GM12892 (cell line): Measurements from ENCODE around the gene SLC2A4RG.

ENCODE experiments used
- POLR2A ChIP-seq: IDR thresholded peaks from 2 replicates; pipeline ENCODE4 v1.6.1; 2011; ENCODE audit warnings: low read depth, low read length, control low read depth
- POLR2AphosphoS5 ChIP-seq: IDR thresholded peaks from 2 replicates; pipeline ENCODE4 v1.6.1; 2011; ENCODE audit warnings: low read depth, low read length, control low read depth
- TAF1 ChIP-seq: IDR thresholded peaks from 2 replicates; pipeline ENCODE4 v1.6.1; 2011; ENCODE audit warnings: low read depth, mild to moderate bottlenecking, control low read depth, low read length, borderline replicate concordance

- TF ChIP-seq POLR2A (no peak), POLR2AphosphoS5 (no peak), TAF1 (no peak)
Measured at GRCh38 chr20:63782051-63782471, 42.5 kb downstream of the SLC2A4RG start.
